ENCODE results near the gene ABHD11. TPM values are rescaled to one million over a fixed set of nuclear protein-coding genes. Genes with fewer than 3 reads are reported as not detected.

Gene ABHD11
- total and polyA plus RNA-seq, 4 donors, result 22.2 to 52.9 (median 40.3) TPM

GRCh38 chr7:73740212-73740611 is 1.6 kb upstream of the ABHD11 start:
- no peak for ATAC-seq (ENCODE audit: insufficient read depth, low FRiP score)
- TF ChIP-seq, protein P1, sequence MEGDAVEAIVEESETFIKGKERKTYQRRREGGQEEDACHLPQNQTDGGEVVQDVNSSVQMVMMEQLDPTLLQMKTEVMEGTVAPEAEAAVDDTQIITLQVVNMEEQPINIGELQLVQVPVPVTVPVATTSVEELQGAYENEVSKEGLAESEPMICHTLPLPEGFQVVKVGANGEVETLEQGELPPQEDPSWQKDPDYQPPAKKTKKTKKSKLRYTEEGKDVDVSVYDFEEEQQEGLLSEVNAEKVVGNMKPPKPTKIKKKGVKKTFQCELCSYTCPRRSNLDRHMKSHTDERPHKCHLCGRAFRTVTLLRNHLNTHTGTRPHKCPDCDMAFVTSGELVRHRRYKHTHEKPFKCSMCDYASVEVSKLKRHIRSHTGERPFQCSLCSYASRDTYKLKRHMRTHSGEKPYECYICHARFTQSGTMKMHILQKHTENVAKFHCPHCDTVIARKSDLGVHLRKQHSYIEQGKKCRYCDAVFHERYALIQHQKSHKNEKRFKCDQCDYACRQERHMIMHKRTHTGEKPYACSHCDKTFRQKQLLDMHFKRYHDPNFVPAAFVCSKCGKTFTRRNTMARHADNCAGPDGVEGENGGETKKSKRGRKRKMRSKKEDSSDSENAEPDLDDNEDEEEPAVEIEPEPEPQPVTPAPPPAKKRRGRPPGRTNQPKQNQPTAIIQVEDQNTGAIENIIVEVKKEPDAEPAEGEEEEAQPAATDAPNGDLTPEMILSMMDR (IDR thresholded peaks at IDR 0.05; ENCODE audit: control extremely low read depth, extremely low read depth), result no peak
- peak overlapping the region in 1 of 2 donors; percentile 71 for H3K27ac ChIP-seq (ENCODE audit: low read depth in 1 of 2, low read length in 1 of 2)
- H3K4me1 ChIP-seq (ENCODE audit: control insufficient read depth in 5 of 5, insufficient read depth in 5 of 5, low read length in 5 of 5), result peaks cover 0 to 9% (median 0%) of the 10 kb centered on the region in 5 donors
- peaks cover 0 to 11% (median 8%) of the 10 kb centered on the region in 4 donors for H3K36me3 ChIP-seq (ENCODE audit: control insufficient read depth in 4 of 4, insufficient read depth in 4 of 4, low read length in 4 of 4)
- H3K9ac ChIP-seq (ENCODE audit: insufficient read depth in 1 of 2, low read length in 2 of 2), result no peak overlapping the region
- no peaks in the 10 kb centered on the region for H3K9me3 ChIP-seq (ENCODE audit: control insufficient read depth in 4 of 4, insufficient read depth in 3 of 4, low read length in 3 of 4)
- peaks cover 0 to 4% (median 0%) of the 10 kb centered on the region in 3 donors for H3K27me3 ChIP-seq (ENCODE audit: control insufficient read depth in 3 of 3, insufficient read depth in 3 of 3, low read length in 2 of 3)
- H3K4me3 ChIP-seq, result no peak overlapping the region
- no peak for DNase-seq
- WGBS, 2 donors, result 81 to 90% methylated on average over 7 of the region's 7 CpGs

DNA sequence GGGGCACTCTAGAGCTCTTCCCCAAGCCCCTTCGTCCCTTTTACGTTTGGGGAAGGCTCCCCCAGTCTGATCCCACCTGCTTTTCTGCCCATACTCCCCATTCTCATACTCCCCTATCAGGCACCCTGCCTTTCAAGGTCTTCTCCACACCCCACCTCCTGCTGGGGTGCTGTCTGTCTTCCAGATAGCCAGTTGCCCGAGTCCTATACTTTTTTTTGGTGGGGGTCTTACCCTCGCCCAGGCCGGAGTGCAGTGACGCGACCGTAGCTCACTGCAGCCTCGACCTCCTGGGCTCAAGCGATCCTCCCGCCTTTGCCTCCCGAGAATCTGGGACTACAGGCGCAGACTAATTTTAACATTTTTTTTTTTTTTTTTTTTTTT is 775 bp upstream of the ABHD11 start:
- H3K27me3 ChIP-seq (ENCODE audit: control insufficient read depth in 3 of 3, insufficient read depth in 3 of 3, low read length in 2 of 3), result peaks cover 0 to 4% (median 0%) of the 10 kb centered on the region in 3 donors
- H3K27ac ChIP-seq (ENCODE audit: low read depth in 1 of 2, low read length in 1 of 2), result peak overlapping the region; percentile 68 to 97
- H3K9me3 ChIP-seq (ENCODE audit: control insufficient read depth in 4 of 4, insufficient read depth in 3 of 4, low read length in 3 of 4), result no peaks in the 10 kb centered on the region
- WGBS, 2 donors, result 46 to 60% methylated on average over 13 of the region's 13 CpGs
- peaks cover 0 to 11% (median 8%) of the 10 kb centered on the region in 4 donors for H3K36me3 ChIP-seq (ENCODE audit: control insufficient read depth in 4 of 4, insufficient read depth in 4 of 4, low read length in 4 of 4)
- peaks cover 0 to 11% (median 0%) of the 10 kb centered on the region in 5 donors for H3K4me1 ChIP-seq (ENCODE audit: control insufficient read depth in 5 of 5, insufficient read depth in 5 of 5, low read length in 5 of 5)
- DNase-seq, result no peak
- TF ChIP-seq, protein P1 (IDR thresholded peaks at IDR 0.05; ENCODE audit: control extremely low read depth, extremely low read depth), result no peak
- H3K9ac ChIP-seq (ENCODE audit: insufficient read depth in 1 of 2, low read length in 2 of 2), result peak overlapping the region; percentile 88 to 92
- ATAC-seq (ENCODE audit: insufficient read depth, low FRiP score), result no peak
- peak overlapping the region; percentile 65 for H3K4me3 ChIP-seq

DNA sequence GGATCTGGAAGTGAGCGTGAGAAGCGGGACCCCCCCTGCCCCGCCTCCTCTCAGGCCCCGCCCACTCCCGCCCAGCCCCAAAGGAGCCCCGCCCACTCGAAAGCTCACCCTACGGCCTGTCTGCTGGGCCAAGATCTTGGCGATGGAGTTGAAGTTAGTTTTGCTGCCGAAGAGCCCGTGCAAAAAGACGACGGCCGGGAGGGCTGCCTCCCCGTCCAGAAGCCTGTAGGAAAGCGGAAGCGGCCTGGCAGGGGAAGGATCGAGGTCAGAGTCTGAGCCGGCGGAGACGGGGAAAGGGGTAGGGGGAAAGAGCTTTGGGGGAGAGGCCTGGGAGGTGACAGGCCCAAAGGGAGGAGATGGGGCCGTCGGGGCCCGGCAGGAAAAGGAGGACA is 386 bp downstream of the ABHD11 start:
- no peak for ATAC-seq (ENCODE audit: insufficient read depth, low FRiP score)

More for the DNA sequence above, 386 bp downstream of the ABHD11 start:
- no peaks in the 10 kb centered on the region for H3K9me3 ChIP-seq (ENCODE audit: control insufficient read depth in 4 of 4, insufficient read depth in 3 of 4, low read length in 3 of 4)
- peak overlapping the region; percentile 19 to 37 for H3K9ac ChIP-seq (ENCODE audit: insufficient read depth in 1 of 2, low read length in 2 of 2)
- peaks cover 0 to 11% (median 8%) of the 10 kb centered on the region in 4 donors for H3K36me3 ChIP-seq (ENCODE audit: control insufficient read depth in 4 of 4, insufficient read depth in 4 of 4, low read length in 4 of 4)
- TF ChIP-seq, protein P1 (IDR thresholded peaks at IDR 0.05; ENCODE audit: control extremely low read depth, extremely low read depth), result no peak
- peak overlapping the region; percentile 84 for H3K4me3 ChIP-seq
- H3K27me3 ChIP-seq (ENCODE audit: control insufficient read depth in 3 of 3, insufficient read depth in 3 of 3, low read length in 2 of 3), result peaks cover 0 to 4% (median 0%) of the 10 kb centered on the region in 3 donors
- peaks cover 0 to 10% (median 0%) of the 10 kb centered on the region in 5 donors for H3K4me1 ChIP-seq (ENCODE audit: control insufficient read depth in 5 of 5, insufficient read depth in 5 of 5, low read length in 5 of 5)
- WGBS, 2 donors, result 1 to 2% methylated on average over 21 to 24 of the region's 24 CpGs
- peak overlapping the region; percentile 80 to 93 for H3K27ac ChIP-seq (ENCODE audit: low read depth in 1 of 2, low read length in 1 of 2)
- peak; percentile 64 to 71 (median 66) for DNase-seq

Data from lung (tissue), 12 donors.